Measurements from ENCODE around the gene OR10D3.
A peak's percentile ranks its signal among the peaks of the same experiment; 100 is the strongest.

OR10D3 gene

GRCh38 chr11:124170801-124171586 lies 12.2 kb upstream of the OR10D3 start:
- no peak for TF ChIP-seq CTCF (IDR thresholded peaks at IDR 0.05; ENCODE audit: unreplicated experiment in 3 of 3)
- Mint-ChIP-seq H3K4me3 (no peak overlapping the region), H3K27ac (no peak overlapping the region), H3K9me3 (no peaks in the 10 kb centered on the region), H3K27me3 (ENCODE audit: low read depth) (no peaks in the 10 kb centered on the region), H3K4me1 (peaks cover 25% of the 10 kb centered on the region), H3K36me3 (ENCODE audit: low read depth) (no peaks in the 10 kb centered on the region)

GRCh38 chr11:124172101-124172500 lies 11.0 kb upstream of the OR10D3 start:
- Mint-ChIP-seq H3K36me3 (ENCODE audit: low read depth) (no peaks in the 10 kb centered on the region), H3K27me3 (ENCODE audit: low read depth) (no peaks in the 10 kb centered on the region)
- no peak for TF ChIP-seq CTCF (IDR thresholded peaks at IDR 0.05; ENCODE audit: unreplicated experiment in 3 of 3)

GRCh38 chr11:124172599-124172998 lies 10.5 kb upstream of the OR10D3 start:
- Mint-ChIP-seq H3K4me3 (no peak overlapping the region), H3K36me3 (ENCODE audit: low read depth) (no peaks in the 10 kb centered on the region), H3K9me3 (no peaks in the 10 kb centered on the region), H3K27ac (peak overlapping the region in 1 of 3 experiments; percentile 29), H3K4me1 (peaks cover 25% of the 10 kb centered on the region), H3K27me3 (ENCODE audit: low read depth) (no peaks in the 10 kb centered on the region)
- no peak for TF ChIP-seq CTCF (IDR thresholded peaks at IDR 0.05; ENCODE audit: unreplicated experiment in 3 of 3)

More at GRCh38 chr11:124172101-124172500, 11.0 kb upstream of the OR10D3 start:
- Mint-ChIP-seq H3K9me3 (no peaks in the 10 kb centered on the region), H3K4me3 (no peak overlapping the region), H3K4me1 (peaks cover 25% of the 10 kb centered on the region), H3K27ac (peak overlapping the region in 1 of 3 experiments; percentile 29)

- Mint-ChIP-seq H3K4me3 (no peak overlapping the region), H3K4me1 (peaks cover 25% of the 10 kb centered on the region), H3K9me3 (no peaks in the 10 kb centered on the region), H3K36me3 (ENCODE audit: low read depth) (no peaks in the 10 kb centered on the region), H3K27me3 (ENCODE audit: low read depth) (no peaks in the 10 kb centered on the region), H3K27ac (peak overlapping the region in 1 of 3 experiments; percentile 39)
- no peak for TF ChIP-seq CTCF (IDR thresholded peaks at IDR 0.05; ENCODE audit: unreplicated experiment in 3 of 3)
These were observed 9.1 kb upstream of the OR10D3 start for GRCh38 chr11:124174001-124174583.

- Mint-ChIP-seq H3K36me3 (ENCODE audit: low read depth) (no peaks in the 10 kb centered on the region), H3K27me3 (ENCODE audit: low read depth) (no peaks in the 10 kb centered on the region)
- TF ChIP-seq CTCF (IDR thresholded peaks at IDR 0.05; ENCODE audit: unreplicated experiment in 3 of 3), result no peak
These were observed 6.0 kb upstream of the OR10D3 start for GRCh38 chr11:124176925-124177715.

More at GRCh38 chr11:124176925-124177715, 6.0 kb upstream of the OR10D3 start:
- H3K4me3 Mint-ChIP-seq, result no peak overlapping the region
- no peak overlapping the region for H3K27ac Mint-ChIP-seq
- H3K9me3 Mint-ChIP-seq, result no peaks in the 10 kb centered on the region
- H3K4me1 Mint-ChIP-seq, result peaks cover 22% of the 10 kb centered on the region
